Left hindlimb (tissue), 1 donor: ENCODE measurements around the gene KMT5B.

ENCODE experiments used
- DNase-seq: peaks from one replicate; pipeline ENCODE4 v3.0.0-alpha.2; 2018

The KMT5B gene

GRCh38 chr11:68116974-68117373 lies 96.1 kb downstream of the KMT5B start:
- DNase-seq = no peak

DNA sequence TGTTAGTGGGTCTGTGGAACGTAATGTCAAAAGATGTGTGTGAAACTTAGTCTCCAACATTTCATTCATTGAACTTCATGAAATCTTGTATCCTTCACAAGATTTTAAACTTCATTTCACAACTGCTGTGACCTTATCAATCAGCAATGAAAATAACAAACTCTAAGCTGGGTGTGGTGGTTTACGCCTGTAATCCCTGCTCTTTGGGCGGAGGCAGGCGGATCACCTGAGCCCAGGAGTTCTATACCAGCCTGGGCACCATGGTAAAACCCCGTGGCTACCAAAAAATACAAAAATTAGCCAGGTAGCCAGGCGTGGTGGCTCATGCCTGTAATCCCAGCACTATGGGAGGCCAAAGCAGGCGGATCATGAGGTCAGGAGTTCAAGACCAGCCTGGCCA lies 97.0 kb downstream of the KMT5B start:
- DNase-seq = no peak

DNA sequence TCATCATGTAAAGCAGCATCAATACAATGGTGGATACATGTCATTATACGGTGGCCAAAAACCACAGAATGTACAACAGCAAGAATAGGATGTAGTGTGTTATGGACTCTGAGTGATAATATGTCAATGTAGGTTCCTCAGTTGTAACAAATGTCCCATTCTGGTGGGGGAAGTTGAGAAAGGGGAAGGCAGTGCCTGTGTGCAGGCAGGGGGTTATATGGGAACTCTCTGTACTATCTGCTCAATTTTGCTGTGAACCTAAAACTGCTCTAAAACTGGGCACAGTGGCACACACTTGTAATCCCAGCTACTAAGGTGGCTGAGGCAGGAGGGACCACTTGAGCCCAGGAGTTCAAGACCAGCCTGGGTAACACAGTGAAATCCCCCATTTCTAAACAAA lies 97.8 kb downstream of the KMT5B start:
- no peak for DNase-seq

DNA sequence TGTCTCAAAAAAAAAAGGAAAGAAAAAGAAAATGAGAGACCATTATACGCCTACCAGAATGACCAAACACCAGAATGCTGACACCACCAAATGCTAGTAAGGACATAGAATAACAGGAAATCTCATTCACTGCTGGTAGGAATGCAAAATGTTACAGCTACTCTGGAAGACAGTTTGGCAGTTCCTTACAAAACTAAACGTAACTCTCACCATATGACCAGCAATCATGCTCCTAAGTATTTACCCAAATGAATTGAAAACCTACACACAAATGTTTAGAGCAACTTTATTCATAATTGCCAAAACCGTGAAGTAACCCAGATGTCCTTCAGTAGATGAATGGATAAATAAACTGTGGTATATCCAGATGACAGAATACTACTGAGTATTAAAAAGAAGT lies 99.1 kb downstream of the KMT5B start:
- DNase-seq = no peak

- DNase-seq = no peak
Observed at GRCh38 chr11:68107689-68108088, 105.4 kb downstream of the KMT5B start.

GRCh38 chr11:68106165-68106940 lies 106.7 kb downstream of the KMT5B start:
- no peak for DNase-seq
